GM20000 (cell line): ENCODE measurements around the gene UBL5.
"Not testable (repeated sequence)": the region's sequence is repeated elsewhere in the genome, so short reads cannot be mapped to it uniquely, and the experiment has no call there.

ENCODE experiments used
- DNase-seq: peaks from one replicate; pipeline ENCODE4 v3.0.0; 2012; ENCODE audit warnings: low spot score
- TF ChIP-seq, protein P1 (sequence below): IDR thresholded peaks from 2 replicates; pipeline ENCODE4 v1.5.1; 2012; ENCODE audit warnings: mild to moderate bottlenecking, control low read depth; ENCODE audit errors: extremely low read depth, missing control alignments

The UBL5 gene

DNA sequence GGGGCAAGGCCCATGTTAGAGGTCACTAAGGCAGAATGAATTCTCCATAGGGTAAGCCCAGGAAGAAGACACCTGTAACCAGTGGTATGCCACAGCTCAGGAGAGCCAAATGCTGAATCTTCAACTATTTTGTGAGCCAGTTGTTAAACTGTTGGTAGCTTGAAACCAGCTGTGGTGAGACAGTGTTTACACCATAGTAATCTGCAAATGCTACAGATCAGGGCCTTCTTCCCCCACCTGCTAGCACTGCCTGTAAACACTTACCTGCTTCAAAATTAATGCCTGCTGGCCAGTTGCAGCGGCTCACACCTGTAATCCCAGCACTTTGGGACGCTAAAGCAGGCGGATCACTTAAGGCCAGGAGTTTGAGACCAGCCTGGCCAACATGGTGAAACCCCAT lies 20.9 kb upstream of the UBL5 start:
- TF ChIP-seq, protein P1, sequence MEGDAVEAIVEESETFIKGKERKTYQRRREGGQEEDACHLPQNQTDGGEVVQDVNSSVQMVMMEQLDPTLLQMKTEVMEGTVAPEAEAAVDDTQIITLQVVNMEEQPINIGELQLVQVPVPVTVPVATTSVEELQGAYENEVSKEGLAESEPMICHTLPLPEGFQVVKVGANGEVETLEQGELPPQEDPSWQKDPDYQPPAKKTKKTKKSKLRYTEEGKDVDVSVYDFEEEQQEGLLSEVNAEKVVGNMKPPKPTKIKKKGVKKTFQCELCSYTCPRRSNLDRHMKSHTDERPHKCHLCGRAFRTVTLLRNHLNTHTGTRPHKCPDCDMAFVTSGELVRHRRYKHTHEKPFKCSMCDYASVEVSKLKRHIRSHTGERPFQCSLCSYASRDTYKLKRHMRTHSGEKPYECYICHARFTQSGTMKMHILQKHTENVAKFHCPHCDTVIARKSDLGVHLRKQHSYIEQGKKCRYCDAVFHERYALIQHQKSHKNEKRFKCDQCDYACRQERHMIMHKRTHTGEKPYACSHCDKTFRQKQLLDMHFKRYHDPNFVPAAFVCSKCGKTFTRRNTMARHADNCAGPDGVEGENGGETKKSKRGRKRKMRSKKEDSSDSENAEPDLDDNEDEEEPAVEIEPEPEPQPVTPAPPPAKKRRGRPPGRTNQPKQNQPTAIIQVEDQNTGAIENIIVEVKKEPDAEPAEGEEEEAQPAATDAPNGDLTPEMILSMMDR, result no peak

DNA sequence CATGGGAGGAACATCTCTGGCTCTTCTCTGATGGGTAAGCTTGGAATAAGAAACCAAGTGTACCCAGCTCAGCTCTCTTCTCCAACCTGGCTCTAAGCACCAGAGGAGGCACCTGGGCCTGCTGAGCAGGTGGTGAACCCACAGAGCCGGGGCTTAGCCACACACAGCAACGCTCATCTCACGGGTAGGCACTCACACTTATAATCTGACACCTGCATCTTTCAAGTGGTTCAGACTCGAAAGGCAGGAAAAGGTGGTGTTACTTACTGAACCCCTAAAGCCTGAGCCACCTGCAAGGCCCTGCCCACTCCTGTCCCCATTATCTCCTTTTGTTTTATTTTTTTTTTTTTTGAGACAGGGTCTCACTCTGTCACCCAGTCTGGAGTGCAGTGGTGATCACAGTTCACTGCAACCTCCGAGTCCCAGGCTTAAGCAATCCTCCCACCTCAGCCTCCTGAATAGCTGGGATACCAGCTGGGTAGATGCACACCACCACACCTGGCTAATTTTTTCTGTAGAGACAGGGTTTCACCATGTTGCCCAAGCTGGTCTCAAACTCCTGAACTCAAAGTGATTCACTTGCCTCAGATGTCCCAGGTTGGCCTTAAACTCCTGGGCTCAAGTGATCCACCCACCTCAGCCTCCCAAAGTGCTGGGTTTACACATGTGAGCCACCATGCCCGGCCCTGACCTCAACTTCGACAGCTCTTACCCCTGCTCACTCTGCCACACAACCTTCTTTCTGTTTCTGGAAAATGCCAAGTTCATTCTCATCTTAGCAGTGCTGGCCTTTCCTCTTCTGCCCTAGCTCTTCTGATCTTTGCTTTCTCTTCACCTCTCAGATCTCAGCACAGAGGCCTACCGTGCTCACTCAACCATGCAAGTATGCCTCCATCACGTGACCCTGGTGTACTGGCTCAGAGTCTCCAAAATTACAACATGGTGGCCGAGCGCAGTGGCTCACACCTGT lies 18.6 kb upstream of the UBL5 start:
- no peak for DNase-seq

More for the DNA sequence above, 20.9 kb upstream of the UBL5 start:
- no peak for DNase-seq

DNA sequence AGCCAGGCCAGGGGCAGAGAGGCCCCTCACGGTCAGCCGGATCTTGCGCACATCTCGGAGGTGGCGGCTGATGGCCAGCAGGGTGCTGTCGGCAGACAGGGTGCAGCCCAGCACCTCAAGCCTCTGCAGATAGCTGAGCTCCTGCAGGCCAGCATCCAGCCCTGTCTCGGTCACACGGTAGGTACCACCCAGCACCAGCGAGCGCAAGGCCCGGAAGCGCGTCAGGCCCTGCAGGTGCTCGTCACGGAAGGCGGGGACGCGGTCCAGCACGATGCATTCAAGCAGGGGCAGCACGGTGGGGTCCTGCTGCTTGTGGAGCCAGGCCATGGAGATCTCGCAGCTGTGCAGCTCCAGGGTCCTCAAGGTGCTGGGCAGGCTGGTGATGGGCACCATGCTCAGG lies 16.6 kb upstream of the UBL5 start:
- DNase-seq, result no peak
- TF ChIP-seq, protein P1, result no peak

More for the DNA sequence above, 18.6 kb upstream of the UBL5 start:
- TF ChIP-seq, protein P1, result no peak

DNA sequence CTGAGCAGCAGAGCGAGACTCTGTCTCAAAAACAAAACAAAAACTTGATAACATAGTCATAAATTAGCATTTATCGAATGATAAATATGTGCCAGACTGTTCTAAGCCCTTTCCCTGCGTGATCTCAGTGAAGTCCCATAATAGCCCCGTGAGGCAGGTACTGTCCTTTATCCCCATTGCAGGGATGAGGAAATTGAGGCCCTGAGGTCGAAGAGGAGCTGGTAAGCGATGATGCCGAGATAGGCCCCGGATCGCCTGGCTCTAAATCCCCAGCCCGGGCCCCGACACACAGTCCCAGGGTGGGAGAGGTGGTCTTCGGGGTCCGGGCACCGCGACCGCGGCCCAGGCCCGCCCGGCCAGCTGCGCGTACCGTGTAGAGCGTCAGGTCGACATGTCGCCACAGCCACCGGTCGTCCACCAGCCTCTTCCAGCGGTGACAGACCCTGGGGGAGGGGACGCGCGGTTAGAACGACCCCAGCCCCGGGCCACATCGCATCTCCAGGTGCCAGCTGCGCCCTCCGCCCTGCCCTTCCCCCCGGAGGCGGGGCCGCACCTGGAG lies 9.5 kb upstream of the UBL5 start:
- TF ChIP-seq, protein P1, result no peak
- no peak for DNase-seq

DNA sequence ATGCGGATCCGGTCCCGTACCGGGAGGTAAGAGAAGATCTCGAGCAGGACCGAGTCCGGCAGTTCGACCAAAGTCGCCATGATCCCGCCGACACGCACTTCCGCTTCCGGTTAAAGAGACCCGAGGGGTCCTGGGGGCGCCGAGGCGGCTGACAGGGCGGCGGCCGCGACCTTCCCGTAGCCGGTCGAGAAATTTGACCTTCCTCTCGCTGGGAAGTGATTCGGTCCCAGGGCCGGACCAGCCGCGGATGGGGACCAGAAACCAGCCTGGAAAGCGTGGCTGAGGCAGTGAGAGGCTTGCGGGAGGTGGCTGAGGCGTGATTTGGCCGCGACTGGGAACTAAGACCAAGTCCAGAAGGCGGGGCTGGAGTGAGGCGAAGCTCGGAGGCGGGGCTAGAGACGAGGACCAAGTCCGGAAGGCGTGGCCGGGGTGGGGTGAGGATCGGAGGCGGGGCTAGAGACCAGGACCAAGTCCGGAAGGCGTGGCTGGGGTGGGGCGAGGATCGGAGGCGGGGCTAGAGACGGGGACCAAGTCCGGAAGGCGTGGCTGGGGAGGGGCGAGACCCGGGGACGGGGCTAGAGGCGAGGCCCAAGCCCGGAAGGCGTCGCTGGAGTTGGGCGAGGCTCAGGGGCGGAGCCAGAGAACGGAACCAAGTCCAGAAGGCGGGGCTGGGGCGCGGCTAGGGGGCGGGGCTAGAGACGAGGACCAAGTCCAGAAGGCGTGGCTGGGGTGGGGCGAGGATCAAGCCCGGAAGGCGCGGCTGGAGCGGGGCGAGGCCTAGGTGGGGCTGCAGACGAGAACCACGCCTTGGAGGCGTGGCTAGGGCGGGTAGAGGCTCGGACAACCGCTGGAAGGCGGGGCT lies 8.8 kb upstream of the UBL5 start, which contains the start of gene FBXL12:
Gene FBXL12 (minus strand): TSS at position 346 of the 862 bp plus-strand sequence. CDS start 266 bp downstream, at position 80.
- peak; percentile 97 for DNase-seq
- TF ChIP-seq, protein P1, result no peak

DNA sequence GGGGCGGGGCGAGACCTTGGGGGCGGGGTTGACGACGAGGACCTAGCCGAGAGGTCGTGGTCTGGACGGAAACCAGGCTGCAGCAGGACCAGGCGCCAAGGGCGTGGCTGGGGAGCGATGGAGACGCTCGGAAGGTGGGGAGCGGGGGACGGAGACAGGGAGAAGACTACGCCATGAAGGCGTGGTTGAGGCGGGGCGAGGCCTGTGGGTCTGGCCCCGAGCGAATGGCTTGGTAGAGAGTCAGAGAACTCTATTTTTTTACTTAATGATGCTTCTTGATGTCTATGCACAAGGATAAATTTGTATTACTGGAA lies 8.2 kb upstream of the UBL5 start:
- TF ChIP-seq, protein P1, result no peak
- no peak for DNase-seq

DNA sequence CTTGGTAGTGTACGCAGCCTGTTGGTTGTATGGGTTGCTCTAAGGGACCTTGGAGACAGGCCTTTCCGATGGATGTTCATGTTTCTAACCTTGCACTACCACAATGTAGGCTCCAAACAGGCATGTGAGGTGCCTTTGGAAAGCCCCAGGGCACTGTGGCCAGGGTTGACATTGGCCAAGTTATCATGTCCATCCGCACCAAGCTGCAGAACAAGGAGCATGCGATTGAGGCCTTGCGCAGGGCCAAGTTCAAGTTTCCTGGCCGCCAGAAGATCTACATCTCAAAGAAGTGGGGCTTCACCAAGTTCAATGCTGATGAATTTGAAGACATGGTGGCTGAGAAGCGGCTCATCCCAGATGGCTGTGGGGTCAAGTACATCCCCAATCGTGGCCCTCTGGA lies 7.7 kb upstream of the UBL5 start:
- not testable (repeated sequence) for DNase-seq
